GM18907 (cell line): ENCODE data around the gene ARFRP1.
A peak's percentile ranks its signal among the peaks of the same experiment; 100 is the strongest.

Experiments used
- ATAC-seq: cut with Tn5 transposase; IDR thresholded peaks from one replicate; pipeline ENCODE4 v1.9.1; 2021; ENCODE audit warnings: mild to moderate bottlenecking, moderate library complexity; ENCODE audit not compliant: unreplicated experiment

The ARFRP1 gene, protein sequence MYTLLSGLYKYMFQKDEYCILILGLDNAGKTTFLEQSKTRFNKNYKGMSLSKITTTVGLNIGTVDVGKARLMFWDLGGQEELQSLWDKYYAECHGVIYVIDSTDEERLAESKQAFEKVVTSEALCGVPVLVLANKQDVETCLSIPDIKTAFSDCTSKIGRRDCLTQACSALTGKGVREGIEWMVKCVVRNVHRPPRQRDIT

DNA sequence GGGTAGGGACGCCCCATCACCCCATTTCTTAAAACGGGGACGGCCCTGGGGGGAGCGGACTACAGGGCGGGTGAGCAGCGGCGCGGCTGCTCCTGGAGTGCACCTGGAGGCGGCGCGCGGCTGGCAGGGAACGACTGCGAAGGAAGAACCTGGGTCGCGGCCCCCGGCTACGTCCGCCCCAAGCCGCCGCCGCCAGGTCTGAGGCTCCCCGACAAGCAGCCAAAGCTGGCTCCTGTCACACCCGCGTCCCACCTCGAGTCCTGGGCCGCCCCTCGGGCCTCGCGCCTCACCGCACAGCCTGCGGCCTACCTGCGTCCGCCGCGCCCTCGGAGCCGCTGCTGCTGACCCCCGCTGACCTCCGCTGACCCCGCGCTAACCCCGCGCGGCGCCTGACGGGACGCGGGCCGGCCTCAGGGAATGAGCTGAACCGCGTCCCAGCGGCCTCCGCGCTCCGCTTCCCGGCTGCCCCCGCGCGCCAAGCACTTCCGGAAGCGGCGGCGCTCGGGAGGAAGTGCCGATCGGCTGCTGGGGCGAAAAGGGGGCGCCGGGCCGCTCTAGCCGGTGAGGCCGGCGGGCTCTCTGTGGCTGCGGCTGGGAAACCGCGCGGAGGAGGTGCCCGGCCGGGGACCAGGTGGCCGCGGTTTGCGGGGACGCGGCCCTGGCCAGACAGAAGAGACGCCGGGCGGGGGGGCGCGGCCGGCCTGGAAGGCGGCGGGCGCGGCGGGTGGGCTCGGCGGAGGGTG is at the start of gene ARFRP1, which contains the start of gene ZGPAT:
TSS of gene ARFRP1 (minus strand) at position 419 of the 743 bp plus-strand sequence. CDS start 885 bp downstream, outside the sequence.
TSS of gene ZGPAT (plus strand) at position 482 of the 743 bp plus-strand sequence. CDS start 542 bp downstream, outside the sequence.
- peak; percentile 66 for ATAC-seq

- ATAC-seq = no peak
Measured at GRCh38 chr20:63756648-63756991, 48.8 kb upstream of the ARFRP1 start.

DNA sequence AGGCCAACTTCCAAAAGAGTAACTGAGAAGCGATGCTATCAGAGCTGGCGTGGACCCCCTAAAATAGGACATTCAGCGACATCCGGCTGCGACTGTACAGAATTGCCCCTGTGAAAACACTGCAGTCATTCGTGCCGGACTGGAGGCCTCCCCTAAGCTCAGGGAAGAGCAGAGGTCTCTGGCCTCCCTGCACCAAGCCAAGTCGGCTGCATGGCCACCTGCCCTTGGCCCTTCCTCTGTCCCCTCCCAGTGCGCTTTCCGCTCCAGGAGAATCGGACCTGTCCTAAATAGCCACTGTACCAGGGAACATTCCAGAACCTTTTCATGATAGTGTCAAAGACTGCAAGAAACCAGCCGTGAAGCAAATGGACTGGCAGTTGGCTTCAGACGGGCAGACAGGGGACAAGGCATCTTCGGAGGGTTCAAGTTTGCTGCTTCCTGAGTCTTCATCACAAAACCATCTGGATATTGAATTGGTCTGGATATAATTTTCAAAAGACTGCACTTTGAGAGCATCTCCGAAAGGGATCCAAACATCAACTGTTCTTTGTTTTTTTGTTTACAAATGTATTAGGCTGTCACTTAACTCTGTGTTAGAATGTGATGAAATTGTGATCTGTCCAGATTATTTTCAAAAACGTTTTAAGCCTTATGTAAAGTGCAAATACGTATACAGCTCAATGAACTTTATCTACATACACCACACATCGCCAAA is 48.3 kb upstream of the ARFRP1 start:
- no peak for ATAC-seq

- no peak for ATAC-seq
Measured at GRCh38 chr20:63754008-63754407, 46.2 kb upstream of the ARFRP1 start.

DNA sequence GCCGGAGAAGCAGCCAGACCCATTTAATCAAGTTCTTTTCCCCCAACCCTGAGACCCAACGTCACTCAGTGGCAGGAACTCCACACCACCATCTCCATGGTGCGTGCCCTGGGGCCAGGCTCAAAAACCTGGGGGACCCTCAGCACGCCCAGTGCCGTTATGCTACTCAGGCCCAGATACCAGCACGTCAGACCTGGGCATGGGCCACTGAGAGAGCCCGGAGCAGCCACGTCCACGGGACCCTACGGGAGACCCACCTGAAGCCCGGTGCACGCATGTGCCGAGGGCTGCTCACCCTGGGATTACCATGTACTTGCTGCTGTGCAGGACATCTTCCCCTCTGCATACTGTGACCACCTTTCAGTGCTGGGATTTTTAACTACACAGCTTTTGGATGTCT is 45.6 kb upstream of the ARFRP1 start:
- ATAC-seq = no peak

DNA sequence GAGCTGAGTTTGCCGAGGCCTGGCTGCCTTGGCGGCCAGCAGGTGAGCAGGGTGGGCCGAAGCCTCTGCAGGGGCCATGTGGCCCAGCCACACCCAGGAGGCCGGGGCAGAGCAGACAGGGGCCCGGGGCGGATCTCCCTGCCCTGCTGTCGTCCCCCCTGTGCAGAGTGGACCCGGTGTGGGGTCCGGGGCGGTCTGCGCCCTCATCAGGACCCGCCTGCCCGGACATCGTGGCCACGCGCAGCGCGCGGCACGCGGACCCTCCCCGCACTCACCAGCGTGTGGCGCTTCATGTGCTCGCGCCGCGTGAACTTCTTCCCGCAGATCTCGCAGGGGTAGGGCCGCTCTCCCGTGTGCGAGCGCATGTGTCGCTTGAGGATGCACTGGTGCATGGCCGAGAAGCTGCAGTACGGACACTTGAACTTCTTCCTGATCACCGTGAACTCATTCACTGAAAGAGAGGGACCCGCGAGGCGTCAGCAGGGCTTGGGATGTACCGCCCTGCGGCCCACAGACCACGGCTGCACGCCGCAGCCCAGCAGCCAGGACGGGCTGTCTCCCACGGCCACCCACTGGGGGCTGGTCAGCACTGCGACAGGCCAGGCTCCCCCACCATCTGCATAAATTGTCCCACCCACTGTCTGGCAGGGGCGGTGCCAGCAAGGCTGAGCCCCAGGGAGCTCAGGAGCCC is 44.8 kb upstream of the ARFRP1 start:
- no peak for ATAC-seq

DNA sequence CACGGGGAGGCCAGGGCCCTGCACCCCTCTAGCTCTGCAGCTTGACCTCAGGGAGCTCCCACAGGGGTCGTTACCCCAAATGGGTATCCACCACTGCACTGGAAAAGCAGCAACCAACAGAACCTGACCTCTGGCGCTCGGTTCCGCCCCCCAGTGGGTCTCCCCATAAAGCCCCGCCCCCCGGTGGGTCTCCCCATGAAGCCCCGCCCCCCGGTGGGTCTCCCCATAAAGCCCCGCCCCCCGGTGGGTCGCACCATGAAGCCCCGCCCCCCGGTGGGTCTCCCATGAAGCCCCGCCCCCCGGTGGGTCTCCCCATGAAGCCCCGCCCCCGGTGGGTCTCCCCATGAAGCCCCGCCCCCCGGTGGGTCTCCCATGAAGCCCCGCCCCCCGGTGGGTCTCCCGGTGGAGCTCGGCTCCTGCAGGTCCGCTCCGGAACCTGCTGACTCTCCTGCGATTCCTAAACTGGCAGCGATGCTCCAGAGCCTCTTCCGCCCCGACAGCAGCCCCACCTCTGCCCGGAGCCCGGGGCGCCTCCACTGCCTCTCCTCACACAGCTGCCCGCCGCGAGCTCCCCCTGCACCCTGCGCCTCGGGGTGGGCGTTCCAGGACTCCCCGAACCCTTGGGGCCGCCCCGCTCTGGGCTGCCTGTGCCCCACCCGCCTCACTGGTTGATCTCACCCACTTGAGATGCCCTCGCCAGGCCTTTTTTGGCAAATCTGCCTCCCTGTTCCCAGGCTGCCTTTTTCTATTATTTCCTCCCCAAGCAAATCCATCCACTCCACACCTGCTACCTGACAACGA is 43.9 kb upstream of the ARFRP1 start:
- no peak for ATAC-seq

DNA sequence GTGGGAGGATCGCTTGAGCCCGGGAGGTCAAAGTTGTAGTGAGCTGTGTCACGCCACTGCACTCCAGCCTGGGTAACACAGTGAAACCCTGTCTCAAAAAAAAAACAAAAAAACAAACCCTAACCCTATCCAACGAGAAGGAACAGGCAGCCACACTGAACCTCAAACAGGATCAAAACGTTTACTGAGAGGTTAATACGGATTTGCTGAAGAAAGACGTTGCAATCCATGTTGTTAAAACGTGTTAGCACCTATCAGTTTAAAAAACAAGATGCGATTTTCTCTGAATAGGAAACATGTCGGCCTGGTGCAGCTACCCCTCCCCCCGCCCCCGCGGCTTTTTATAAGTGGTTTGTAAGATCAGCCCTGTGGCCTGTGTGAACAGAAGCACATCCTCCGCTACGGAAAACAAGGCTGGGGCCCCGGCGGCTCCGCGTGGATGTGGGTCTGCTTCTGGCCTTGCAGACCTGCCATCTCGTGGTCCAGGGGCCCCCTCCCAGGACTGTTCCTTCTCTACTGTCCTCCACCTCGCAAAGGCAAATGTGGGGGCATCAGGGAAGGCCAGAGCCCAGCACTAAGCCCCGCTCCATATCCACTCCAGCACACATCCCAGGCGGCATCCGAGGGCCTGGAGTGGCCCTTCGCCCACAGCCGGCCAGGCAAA is 43.2 kb upstream of the ARFRP1 start:
- no peak for ATAC-seq

- no peak for ATAC-seq
Measured at GRCh38 chr20:63749597-63750508, 42.1 kb upstream of the ARFRP1 start.

GRCh38 chr20:63748934-63749270 is 41.1 kb upstream of the ARFRP1 start:
- no peak for ATAC-seq

DNA sequence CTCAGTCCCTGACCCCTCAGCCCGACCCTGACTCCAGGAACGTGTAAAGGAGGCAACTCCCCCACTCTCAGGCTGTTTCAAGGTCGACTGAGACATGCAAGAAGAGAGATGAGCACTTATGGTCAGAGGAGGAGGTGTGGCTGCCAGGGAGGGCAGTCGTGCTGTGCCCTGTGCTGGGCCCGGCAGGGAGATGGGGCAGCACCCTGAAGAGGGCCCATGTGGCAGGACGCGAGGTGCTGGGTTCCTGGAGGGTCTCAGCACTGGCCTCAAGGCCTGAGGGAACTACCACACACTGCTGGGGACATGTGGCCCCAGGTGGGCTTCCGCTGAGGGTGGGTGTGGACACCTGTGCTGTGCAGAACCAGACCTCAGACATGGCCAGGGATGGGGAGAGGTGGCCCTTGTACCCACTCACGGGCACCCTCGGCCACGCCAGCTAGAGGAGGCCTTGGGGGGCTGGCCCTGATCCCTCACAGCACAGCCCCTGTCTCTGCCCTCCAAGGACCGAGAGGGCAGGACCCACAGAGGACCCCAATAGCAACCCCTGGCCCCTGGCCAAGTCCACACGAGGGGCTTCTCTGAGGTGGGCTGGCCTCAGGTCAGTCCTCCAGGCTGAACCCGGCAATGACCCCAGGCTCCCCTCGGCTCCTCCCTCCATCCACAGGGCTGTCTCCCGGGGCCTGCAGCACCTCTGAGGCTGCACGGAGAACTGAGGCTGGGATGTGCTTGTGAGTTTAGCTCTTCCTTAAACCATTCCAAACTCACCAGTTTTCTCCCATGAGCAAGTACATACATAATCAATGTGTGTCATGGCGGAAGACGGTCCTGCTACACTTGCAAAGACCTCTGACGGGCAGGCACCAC is 40.5 kb upstream of the ARFRP1 start:
- no peak for ATAC-seq

DNA sequence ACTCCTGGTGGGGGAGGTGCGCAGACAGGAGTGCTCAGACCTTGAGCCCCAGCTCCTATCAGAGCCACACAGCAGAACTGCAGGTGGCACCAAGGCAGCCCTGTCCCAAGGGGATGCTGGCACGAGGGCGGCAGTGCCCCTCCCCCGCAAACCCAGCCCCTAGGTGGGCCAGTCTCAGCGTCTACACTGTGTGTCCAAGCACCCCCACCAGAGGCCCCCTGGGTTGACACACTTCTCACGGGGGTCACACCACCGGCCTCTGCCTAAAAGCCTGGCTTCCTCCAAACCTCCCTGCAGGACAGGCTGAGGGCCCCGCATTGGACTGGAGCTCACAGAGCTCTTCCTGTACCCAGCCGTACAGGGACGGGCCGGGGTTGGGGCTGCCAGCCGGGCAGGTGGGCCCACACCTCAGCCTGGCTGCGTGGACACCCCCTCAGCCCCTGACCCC is 39.9 kb upstream of the ARFRP1 start:
- ATAC-seq = no peak

DNA sequence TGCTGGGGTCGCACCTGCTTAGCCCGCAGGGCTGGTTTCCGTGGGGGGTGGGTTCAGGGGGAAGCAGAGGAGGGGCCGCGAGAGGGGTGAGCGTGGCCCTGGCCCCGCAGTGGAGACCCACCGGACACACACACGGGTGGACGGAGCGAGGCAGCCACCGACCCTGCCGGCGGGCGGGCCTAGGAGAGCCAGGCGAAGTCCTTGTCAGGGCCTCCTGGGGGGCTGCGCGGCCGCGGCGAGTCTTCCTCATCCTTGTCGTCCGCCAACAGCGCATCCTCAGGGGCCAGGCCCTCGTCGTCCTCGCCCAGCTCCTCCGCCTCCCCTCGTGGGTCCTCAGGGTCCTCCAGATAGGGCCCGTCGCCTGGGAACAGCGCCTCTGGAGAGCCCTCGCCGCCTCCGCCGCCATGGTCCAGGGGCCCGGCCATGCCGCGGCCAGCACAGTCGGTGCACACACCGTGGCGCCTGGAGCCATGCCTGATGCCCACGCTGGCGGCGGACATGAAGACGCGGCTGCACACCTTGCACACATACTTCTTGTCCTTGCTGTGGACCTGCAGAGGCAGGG is 39.1 kb upstream of the ARFRP1 start:
- ATAC-seq = no peak

GRCh38 chr20:63745961-63746731 is 38.4 kb upstream of the ARFRP1 start:
- ATAC-seq = no peak

DNA sequence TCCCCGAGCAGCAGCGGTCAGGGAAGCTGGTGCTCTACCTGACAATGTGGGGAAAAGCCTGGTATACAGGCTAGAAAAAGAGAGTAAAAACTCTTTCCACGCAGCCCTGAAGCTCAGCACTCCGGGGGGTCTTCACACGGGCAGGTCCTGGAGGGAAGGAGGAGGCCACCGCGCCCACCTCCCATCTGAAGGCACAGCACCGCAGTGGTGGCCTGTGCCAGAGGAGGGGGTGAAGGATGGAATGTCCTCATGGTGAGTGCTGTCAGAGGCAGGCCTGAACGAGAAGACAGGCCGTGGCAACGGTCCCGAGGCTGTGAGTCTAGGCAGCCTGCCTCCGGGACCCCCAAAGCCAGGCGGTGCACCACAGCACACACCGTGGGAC is 37.6 kb upstream of the ARFRP1 start:
- no peak for ATAC-seq

- no peak for ATAC-seq
Measured at GRCh38 chr20:63744574-63745423, 37.0 kb upstream of the ARFRP1 start.
